GM18867 (cell line): Measurements from ENCODE around the gene AATK.

Experiments used
- ATAC-seq: cut with Tn5 transposase; IDR thresholded peaks from one replicate; pipeline ENCODE4 v1.9.1; 2021; ENCODE audit warnings: mild to moderate bottlenecking, moderate library complexity; ENCODE audit not compliant: unreplicated experiment

The AATK gene

DNA sequence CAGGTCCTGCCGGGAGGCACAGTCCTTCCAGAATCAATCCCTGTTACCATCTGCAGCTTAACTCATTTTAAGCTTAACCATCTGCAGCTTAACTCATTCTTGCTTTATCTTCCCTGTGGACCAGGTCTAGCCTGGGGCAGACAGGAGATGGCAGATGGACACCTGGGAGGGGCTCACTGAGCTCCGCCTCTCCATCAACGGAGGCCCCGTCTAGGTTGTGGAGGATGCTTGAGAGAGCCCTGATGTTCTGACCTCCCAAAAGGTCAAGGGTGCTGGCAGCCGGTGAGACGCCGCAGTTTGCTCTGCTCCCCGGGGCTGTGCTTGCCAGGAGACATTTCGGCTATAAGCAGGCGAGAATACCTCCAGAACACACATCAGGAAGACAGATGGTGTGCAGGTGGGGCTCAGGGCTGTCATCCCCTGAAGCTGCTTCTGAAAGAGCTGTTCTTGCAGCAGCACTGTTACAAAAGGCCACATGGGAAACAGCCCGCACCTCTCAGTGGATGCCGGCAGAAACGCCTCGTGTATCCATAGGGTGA lies 89.8 kb downstream of the AATK start:
- ATAC-seq: no peak

DNA sequence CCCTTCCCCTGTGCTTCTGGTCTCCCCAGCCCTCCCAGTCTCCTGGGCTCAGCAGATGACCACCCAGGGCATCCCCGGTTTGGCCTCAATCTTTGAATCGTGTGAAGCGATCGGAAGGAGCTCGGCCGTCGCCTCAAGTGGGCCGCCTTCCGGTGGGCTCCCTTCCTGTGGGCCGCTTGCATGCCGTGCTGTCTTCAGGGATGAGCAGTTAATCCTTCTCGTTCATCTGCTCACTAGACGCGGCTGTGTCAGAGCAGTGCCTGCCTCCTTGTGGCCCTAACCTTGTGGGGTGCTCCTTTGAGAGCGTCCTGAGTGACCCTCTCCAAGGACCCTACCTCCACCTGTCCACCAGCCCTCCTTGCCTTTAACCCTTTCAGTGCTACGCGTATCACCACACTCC lies 90.7 kb downstream of the AATK start:
- no peak for ATAC-seq

DNA sequence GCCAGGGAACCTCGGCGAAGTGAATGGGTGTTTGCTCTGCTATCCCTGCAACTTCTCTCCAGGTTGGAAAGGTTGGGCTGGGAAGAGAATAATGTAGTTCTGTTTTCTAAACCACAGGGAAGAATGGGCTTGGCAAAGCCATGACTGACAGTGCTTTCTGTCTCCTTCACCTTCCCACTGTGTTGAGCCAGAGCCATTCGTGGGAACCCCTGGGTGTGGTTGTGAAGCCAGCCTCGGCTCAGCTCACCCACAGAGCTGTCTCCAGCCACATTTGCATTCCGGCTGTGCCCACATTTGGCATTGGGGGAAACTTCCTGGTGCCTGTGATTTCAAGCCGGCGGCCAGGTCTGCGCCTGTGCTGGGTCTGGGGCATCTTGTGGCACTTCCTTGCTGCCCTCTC lies 91.1 kb downstream of the AATK start:
- no peak for ATAC-seq

DNA sequence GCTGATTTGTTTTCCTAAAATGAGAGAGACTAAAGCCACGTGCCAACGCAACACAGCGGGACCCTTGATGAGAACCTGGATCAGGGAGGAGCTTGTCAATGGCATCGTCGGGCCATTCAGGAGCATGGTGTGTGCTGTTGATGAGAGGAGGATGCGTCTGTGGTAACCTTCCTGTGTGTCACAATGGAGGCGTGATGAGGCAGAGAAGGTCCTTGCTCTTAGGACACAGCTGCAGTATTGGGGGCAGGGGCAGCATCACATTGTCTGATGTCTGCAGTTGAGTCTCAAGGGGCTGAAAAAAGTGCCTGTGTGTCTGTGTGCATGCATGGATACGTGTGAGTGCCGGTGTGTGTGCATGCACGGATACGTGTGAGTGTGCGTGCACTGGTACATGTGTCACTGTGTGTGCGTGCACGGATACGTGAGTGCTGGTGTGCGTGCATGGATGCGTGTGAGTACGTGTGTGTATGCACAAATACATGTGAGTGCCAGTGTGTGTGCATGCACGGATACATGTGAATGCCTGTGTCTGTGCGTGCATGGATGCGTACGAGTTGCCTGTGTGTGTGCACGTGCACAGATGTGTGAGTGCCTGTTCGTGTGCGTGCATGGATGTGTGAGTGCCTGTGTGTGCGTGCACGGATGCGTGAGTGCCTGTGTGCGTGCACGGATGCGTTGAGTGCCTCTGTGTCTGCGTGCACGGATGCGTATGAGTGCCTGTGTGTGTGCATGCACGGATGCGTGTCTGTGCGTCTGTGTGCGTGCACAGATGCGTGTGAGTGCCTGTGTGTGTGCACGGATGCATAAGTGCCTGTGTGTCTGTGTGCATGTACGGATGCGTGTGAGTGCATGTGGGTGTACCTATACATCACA lies 91.8 kb downstream of the AATK start:
- ATAC-seq: no peak

DNA sequence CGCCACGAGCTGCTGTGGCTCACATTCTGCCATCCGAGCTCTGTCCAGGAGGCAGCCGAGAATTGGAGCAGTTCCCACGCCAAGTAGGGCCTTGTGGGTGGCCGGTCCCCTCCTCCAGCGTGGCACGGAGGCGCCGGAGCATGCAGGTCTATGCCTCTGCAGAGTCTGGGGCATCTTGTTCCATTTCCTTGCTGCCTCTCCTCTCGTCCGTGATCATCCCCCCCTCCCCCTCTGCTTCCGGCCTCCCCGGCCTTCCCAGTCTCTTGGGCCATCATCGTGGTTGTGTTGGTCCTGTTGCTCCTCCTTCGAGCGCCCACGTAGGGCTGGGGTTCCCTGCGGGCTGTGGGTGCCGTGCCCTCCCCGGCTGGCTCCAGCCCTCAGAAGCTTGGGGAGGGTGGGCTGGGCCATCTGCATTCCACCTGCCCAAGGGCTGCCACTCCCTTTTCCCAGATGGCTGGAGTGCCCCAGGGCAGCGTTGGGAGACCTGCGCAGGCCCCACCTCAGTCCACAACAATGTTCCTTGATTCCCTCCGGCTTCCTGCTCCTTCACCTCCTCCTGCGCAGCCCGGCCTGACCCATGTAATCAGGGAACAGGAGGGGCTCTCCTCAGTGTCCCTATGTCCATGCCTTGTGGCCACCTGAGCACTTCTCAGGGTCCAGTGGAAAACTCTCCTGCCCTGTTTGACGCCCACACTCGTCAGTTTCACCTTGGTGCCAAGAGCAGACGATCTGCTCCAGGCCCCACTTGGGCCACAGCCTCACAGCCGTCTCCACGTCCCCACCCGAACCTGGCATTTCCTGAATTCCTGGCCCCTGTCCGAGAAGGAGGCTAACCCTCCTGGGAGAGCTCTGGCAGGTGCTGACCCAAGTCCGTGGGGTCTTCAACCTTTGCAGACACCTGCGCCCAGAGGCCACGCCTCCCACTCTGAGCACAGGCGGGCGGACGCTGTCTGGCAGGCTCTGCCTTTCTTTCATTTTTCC lies 94.0 kb downstream of the AATK start:
- no peak for ATAC-seq

DNA sequence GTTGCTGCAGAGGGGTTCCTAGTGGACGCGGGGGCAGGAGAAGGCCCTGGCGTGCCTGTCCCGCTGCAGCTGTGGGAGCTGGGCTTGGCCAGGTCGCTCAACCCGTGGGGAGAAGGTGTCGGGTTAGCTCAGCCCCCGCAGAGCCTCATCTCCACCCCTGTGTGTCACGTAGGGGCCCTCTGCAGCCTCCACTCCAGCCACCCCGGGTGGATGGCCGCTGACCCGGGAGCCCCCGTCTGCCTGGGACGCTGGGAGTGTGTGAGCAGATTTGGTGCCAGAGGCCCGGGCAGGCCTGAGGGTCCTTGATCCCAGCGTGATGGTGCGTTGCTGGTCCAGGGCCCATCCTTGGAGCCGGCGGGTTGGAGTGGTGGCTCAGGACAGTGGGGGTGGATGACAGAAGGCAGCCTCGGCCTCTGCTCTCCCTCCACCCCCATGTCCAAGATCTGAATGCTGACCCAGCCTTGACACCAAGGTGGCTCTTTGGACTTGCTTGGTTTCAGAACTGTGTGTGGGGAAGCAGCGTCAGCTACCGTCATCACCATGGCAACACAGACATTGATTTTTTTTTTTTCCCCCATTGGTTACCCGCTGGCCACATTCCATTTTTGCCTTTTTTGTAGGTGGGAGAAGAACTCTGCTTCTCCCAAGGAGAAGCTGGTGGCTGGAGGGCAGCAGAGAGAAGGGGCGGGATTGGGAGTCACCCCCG lies 95.3 kb downstream of the AATK start:
- ATAC-seq: no peak

DNA sequence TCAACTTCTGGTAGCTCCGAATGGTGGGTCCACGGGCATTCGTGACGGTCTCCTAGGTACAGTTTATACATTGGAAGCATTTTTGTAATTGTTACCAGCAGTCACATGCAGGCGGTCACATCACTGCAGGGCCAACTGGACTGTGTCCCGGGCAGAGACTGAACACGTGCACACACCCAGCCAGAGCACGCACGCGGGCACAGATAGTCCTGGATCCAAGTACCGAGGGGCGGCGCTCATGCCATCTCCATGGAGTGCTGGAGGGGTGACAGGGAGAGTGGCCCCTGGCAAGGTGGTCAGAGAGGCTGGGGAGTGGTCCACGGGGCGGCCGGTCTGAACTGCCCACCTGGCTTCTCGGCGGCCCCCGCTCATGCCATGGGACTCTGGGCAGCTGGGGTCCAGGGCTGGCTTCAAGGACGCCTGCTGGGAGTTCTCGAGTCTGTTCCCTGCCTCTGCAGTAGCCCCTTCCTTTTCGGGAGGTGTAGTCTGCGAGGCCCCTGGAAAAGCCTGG lies 96.8 kb downstream of the AATK start:
- ATAC-seq: no peak

DNA sequence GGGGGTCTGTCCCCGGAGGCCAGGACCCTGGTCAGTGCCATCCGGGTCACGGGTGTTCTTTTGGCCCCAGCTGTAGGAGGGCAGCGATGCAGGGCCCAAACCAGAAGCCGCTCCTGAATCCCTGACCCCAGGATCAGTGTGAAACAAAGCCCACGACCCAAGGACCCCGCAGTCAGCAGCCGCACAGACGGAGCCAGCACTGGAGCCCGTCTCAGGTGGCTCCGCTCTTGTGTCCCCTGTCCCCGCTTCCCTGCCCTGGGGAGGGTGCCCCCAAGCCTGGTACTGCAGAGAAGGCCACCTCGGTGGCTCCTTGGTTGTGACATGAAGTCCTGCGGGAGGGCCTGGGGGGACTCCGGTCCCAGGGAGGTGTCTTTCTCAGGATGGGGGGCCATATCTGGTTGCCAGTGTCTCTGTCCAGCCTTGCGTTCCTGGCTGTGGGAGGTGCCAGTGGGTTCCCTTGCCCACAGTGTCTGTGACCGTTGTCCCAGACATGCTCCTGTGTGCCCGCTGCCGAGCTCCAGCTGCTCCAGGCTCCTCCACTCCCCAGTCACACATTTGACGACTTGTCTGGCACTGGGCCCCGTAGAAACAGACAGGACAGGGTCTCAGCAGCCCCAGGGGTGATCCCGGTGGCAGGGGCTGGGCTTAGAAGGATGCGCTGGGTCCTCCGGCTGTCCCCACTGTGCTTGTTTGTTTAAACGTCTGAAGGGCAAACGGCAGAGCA lies 97.4 kb downstream of the AATK start:
- ATAC-seq: no peak

DNA sequence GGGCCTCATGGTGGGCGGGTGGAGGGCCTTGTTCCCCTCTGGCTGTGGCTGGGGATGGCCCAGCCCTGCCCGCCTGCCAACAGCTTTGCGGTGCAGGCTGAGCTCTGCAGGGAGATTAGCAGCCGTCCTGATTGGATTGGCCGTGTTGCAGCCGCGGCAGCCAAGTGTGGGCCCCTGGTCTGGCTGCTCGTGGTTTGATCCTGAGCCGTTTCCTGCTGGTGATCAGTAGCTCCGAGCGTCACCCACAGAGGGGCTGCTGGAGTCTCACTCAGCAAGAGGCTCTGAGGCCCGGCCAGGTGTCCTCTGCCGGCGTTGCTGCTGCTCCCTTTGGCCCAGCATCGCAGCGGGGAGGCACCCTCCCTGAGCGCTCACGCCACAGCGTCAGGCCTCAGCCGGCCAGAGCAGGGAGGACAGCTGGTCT lies 98.6 kb downstream of the AATK start:
- no peak for ATAC-seq
